CD14-positive monocyte (primary cell): Measurements from ENCODE around the gene CYB561D2. TPM values are rescaled to one million over a fixed set of nuclear protein-coding genes. Genes with fewer than 3 reads are reported as not detected.
A peak's percentile ranks its signal among the peaks of the same experiment; 100 is the strongest.

Experiments
- DNase-seq, 3 donors: peaks; one replicate each; pipeline ENCODE4 v3.0.0-alpha.2; 2011 to 2022
- H2AFZ ChIP-seq: 2 replicates; pipeline ENCODE4 v1.6.0; 2012; ENCODE audit warnings: mild to moderate bottlenecking, low read depth, low read length, inconsistent platforms; ENCODE audit not compliant: insufficient read depth, poor library complexity, severe bottlenecking
- H3K27ac ChIP-seq, 2 donors: 1 replicate in 1 of 2; 2 replicates in 1 of 2; pipeline ENCODE4 v1.5.1; 2012 to 2013; ENCODE audit warnings: low read length in 2 of 2, control low read depth in 1 of 2, inconsistent platforms in 1 of 2, low read depth in 1 of 2, mild to moderate bottlenecking in 1 of 2
- H3K27me3 ChIP-seq, 2 donors: one replicate each; pipeline versions ENCODE4 v1.6.0 to v1.6.1; 2011 to 2013; ENCODE audit warnings: low read length in 2 of 2; ENCODE audit not compliant: control insufficient read depth in 2 of 2, insufficient read depth in 2 of 2
- H3K36me3 ChIP-seq, 2 donors: replicated peaks in 1 of 2; 1 replicate in 1 of 2; 2 replicates in 1 of 2; pipeline versions ENCODE4 v1.5.1 to v1.6.1; 2012 to 2013; ENCODE audit warnings: low read length in 2 of 2, control low read depth in 1 of 2, inconsistent platforms in 1 of 2, mild to moderate bottlenecking in 1 of 2; ENCODE audit not compliant: insufficient read depth in 2 of 2, control insufficient read depth in 1 of 2
- H3K4me1 ChIP-seq, 2 donors: 1 replicate in 1 of 2; 2 replicates in 1 of 2; pipeline versions ENCODE4 v1.5.1 to v1.6.1; 2012 to 2013; ENCODE audit warnings: low read length in 2 of 2, control low read depth in 1 of 2, inconsistent platforms in 1 of 2, mild to moderate bottlenecking in 1 of 2, moderate library complexity in 1 of 2; ENCODE audit not compliant: insufficient read depth in 2 of 2, control insufficient read depth in 1 of 2
- H3K4me2 ChIP-seq: replicated peaks from 2 replicates; pipeline ENCODE3; 2012; ENCODE audit warnings: low read length, moderate library complexity, mild to moderate bottlenecking; ENCODE audit not compliant: poor library complexity, severe bottlenecking; ENCODE audit errors: extremely low read depth
- H3K4me3 ChIP-seq, 3 experiments: fragments of 200-600 bp in 1 of 3; sonication (generic) in 1 of 3; replicated peaks in 1 of 3; 1 replicate in 2 of 3; 2 replicates in 1 of 3; pipeline ENCODE4 v1.5.1; 2011 to 2013; ENCODE audit warnings: low read length in 3 of 3, mild to moderate bottlenecking in 3 of 3, control low read depth in 2 of 3, low read depth in 2 of 3, inconsistent platforms in 1 of 3, moderate library complexity in 1 of 3
- H3K79me2 ChIP-seq: 2 replicates; pipeline ENCODE4 v1.6.0; 2012; ENCODE audit warnings: mild to moderate bottlenecking, control low read depth, inconsistent platforms, low read length, moderate library complexity; ENCODE audit not compliant: insufficient read depth
- H3K9ac ChIP-seq: 2 replicates; pipeline ENCODE4 v1.6.0; 2017; ENCODE audit warnings: low read length, mild to moderate bottlenecking; ENCODE audit not compliant: insufficient read depth, poor library complexity, severe bottlenecking
- H3K9me3 ChIP-seq, 2 donors: replicated peaks in 1 of 2; 1 replicate in 1 of 2; 2 replicates in 1 of 2; pipeline versions ENCODE4 v1.5.1 to v1.6.1; 2012 to 2013; ENCODE audit warnings: low read length in 2 of 2, control low read depth in 1 of 2; ENCODE audit not compliant: control insufficient read depth in 1 of 2, insufficient read depth in 1 of 2
- H4K20me1 ChIP-seq: 2 replicates; pipeline ENCODE4 v1.6.0; 2012; ENCODE audit warnings: mild to moderate bottlenecking, low read length, control low read depth, moderate library complexity; ENCODE audit not compliant: insufficient read depth
- H3K27ac Mint-ChIP-seq, 7 donors: one replicate each; pipeline ENCODE4 v1.8.0; 2020; ENCODE audit warnings: mild to moderate bottlenecking in 7 of 7, mixed read lengths in 7 of 7, moderate library complexity in 6 of 7, inconsistent platforms in 2 of 7
- H3K27me3 Mint-ChIP-seq, 3 donors: one replicate each; pipeline ENCODE4 v1.8.0; 2021 to 2022; ENCODE audit warnings: low read depth in 3 of 3, mild to moderate bottlenecking in 3 of 3, mixed read lengths in 3 of 3, moderate library complexity in 3 of 3, inconsistent platforms in 1 of 3
- H3K36me3 Mint-ChIP-seq, 2 donors: one replicate each; pipeline ENCODE4 v1.8.0; 2020; ENCODE audit warnings: mixed read lengths in 2 of 2, inconsistent platforms in 1 of 2, mild to moderate bottlenecking in 1 of 2
- H3K4me1 Mint-ChIP-seq: one replicate; pipeline ENCODE4 v1.8.0; 2020; ENCODE audit warnings: mild to moderate bottlenecking, mixed read lengths
- H3K4me3 Mint-ChIP-seq, 2 donors: one replicate each; pipeline ENCODE4 v1.8.0; 2020; ENCODE audit warnings: mild to moderate bottlenecking in 2 of 2, mixed read lengths in 2 of 2, moderate library complexity in 1 of 2
- H3K9me3 Mint-ChIP-seq, 7 donors: one replicate each; pipeline ENCODE4 v1.8.0; 2020 to 2022; ENCODE audit warnings: mixed read lengths in 7 of 7, mild to moderate bottlenecking in 6 of 7, moderate library complexity in 6 of 7, inconsistent platforms in 2 of 7
- WGBS: methylation state at CpG from one replicate; pipeline ENCODE4 v1.1.5; 2013; ENCODE audit warnings: missing lambda C conversion rate; ENCODE audit not compliant: insufficient coverage; 5-methylcytosine and 5-hydroxymethylcytosine counted together
- intact Hi-C, 2 donors: fragments of 100-400 bp; cut with micrococcal nuclease; formaldehyde crosslinking; loops; one replicate each; pipeline versions ENCODE4 v1.15.0 to v1.15.1; 2023
- polyA plus RNA-seq, 3 donors: library from polyadenylated mRNA; depleted of rRNA in 1 of 3; unstranded in 2 of 3; stranded (reverse) in 1 of 3; fragments of 300-500 nt in 2 of 3; fragments of >200 nt in 1 of 3; fragmentation: Illumina TruSeq in 2 of 3; gene quantifications; 1 replicate in 2 of 3; 2 replicates in 1 of 3; pipeline ENCODE4 v1.2.3, GENCODE V29; 2012 to 2021
- TF ChIP-seq, protein P1 (sequence below): fragments of 200-600 bp; IDR thresholded peaks from one replicate; pipeline ENCODE4 v1.8.0; 2022; ENCODE audit warnings: antibody characterized with exemption, mild to moderate bottlenecking

The CYB561D2 gene
- polyA plus RNA-seq, 3 donors, result 78.9 to 94.0 (median 82.5) TPM

DNA sequence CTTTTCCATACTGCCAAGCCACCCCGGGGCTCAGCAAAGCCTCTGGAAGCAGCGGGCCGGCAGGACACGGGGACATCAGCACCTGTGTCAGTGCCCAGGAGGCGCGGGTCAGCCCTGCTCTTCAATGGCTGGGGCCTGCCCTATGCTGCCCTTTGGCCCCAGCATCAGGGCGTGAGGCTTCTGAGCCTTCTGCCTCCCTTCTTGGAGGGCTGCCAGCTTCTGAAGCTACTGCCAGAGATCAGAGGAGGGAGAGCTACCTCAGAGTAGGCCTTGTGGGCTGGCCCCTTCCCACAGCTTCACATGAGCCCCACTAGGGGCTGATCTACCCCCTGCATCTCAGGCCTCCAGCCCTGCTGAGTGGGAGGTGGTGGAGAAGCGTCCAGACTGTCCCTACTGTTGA lies 21.7 kb downstream of the CYB561D2 start:
- no peaks in the 10 kb centered on the region for H3K4me1 Mint-ChIP-seq
- H3K79me2 ChIP-seq, result no peaks in the 10 kb centered on the region
- H3K9me3 ChIP-seq, result no peaks in the 10 kb centered on the region
- peak overlapping the region in 1 of 7 donors; percentile 42 for H3K27ac Mint-ChIP-seq
- H3K9ac ChIP-seq, result no peak overlapping the region
- H3K9me3 Mint-ChIP-seq, result no peaks in the 10 kb centered on the region
- 83% methylated on average over 8 of the region's 8 CpGs for WGBS
- H3K4me2 ChIP-seq, result no peak overlapping the region
- H4K20me1 ChIP-seq, result no peaks in the 10 kb centered on the region
- no peak overlapping the region for H3K4me3 Mint-ChIP-seq
- peaks cover 5 to 6% (median 5%) of the 10 kb centered on the region in 3 donors for H3K27me3 Mint-ChIP-seq
- no peaks in the 10 kb centered on the region for H3K27me3 ChIP-seq
- no peaks in the 10 kb centered on the region for H3K4me1 ChIP-seq
- intact Hi-C loops, result no loop called here
- no peaks in the 10 kb centered on the region for H3K36me3 ChIP-seq
- TF ChIP-seq, protein P1, sequence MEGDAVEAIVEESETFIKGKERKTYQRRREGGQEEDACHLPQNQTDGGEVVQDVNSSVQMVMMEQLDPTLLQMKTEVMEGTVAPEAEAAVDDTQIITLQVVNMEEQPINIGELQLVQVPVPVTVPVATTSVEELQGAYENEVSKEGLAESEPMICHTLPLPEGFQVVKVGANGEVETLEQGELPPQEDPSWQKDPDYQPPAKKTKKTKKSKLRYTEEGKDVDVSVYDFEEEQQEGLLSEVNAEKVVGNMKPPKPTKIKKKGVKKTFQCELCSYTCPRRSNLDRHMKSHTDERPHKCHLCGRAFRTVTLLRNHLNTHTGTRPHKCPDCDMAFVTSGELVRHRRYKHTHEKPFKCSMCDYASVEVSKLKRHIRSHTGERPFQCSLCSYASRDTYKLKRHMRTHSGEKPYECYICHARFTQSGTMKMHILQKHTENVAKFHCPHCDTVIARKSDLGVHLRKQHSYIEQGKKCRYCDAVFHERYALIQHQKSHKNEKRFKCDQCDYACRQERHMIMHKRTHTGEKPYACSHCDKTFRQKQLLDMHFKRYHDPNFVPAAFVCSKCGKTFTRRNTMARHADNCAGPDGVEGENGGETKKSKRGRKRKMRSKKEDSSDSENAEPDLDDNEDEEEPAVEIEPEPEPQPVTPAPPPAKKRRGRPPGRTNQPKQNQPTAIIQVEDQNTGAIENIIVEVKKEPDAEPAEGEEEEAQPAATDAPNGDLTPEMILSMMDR, result no peak
- no peak overlapping the region for H3K27ac ChIP-seq
- no peaks in the 10 kb centered on the region for H3K36me3 Mint-ChIP-seq
- H3K4me3 ChIP-seq, result no peak overlapping the region
- no peak overlapping the region for H2AFZ ChIP-seq
- no peak for DNase-seq

DNA sequence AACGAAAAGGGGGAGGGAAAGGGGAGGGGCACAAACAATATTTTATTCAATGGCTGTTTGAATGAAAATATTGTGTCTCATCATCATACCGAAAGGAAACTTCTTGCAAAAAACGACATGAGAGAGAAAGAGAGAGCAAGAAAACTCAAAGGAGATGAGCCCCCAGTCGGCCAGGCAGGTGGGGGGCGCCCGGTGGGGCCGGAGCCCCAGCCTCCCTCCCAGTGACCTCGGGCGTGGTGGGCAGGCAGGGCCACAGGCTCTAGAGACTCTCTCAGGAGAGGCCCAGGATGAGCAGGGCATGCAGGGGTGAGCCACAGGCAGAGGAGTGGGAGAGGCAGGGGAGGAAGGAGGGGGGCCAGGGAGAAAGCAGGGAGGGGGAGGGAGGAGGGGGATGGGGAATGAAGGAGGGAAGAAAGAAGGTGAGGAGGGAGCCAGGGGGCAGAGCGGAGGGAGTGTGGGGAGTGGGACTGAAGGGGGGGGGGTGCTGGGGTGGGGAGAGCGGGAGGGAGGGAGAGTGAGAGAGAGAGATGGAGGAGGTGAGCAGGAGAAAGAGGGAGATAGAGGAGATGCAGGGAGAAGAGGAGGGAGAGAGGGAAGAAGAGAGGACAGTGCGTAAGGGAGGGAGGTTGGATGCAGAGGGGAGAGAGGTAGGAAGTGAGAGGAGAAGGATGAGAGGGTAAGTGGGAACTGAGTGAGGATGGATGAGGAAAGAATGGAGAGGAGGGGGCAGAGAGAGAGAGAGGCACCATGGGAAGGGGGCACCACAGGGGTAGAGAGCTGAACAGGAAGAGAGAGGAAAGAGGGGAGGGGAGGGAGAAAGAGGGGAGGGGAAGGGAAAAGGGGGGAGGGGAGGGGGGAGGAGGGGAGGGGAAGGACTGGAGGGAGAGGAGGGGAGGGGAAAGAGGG lies 22.7 kb downstream of the CYB561D2 start:
- no peak overlapping the region for H3K27ac Mint-ChIP-seq
- H3K4me1 ChIP-seq, result no peaks in the 10 kb centered on the region
- H3K27me3 ChIP-seq, result no peaks in the 10 kb centered on the region
- peaks cover 5 to 6% (median 5%) of the 10 kb centered on the region in 3 donors for H3K27me3 Mint-ChIP-seq
- DNase-seq, result no peak
- H3K36me3 ChIP-seq, result no peaks in the 10 kb centered on the region
- no peak overlapping the region for H3K4me3 ChIP-seq
- no peak overlapping the region for H3K9ac ChIP-seq
- H2AFZ ChIP-seq, result no peak overlapping the region
- H3K36me3 Mint-ChIP-seq, result no peaks in the 10 kb centered on the region
- TF ChIP-seq, protein P1, result no peak
- H3K79me2 ChIP-seq, result no peaks in the 10 kb centered on the region
- no peaks in the 10 kb centered on the region for H3K9me3 Mint-ChIP-seq
- H3K9me3 ChIP-seq, result no peaks in the 10 kb centered on the region
- no peaks in the 10 kb centered on the region for H3K4me1 Mint-ChIP-seq
- WGBS, result 68% methylated on average over 4 of the region's 12 CpGs
- intact Hi-C loops, result no loop called here
- H3K4me2 ChIP-seq, result no peak overlapping the region
- peak overlapping the region in 1 of 2 donors; percentile 6 for H3K4me3 Mint-ChIP-seq
- H3K27ac ChIP-seq, result no peak overlapping the region
- H4K20me1 ChIP-seq, result no peaks in the 10 kb centered on the region
